ENCODE measurements around the gene TMC2.
"Not testable (repeated sequence)": the region's sequence is repeated elsewhere in the genome, so short reads cannot be mapped to it uniquely, and the experiment has no call there.

Gene TMC2

DNA sequence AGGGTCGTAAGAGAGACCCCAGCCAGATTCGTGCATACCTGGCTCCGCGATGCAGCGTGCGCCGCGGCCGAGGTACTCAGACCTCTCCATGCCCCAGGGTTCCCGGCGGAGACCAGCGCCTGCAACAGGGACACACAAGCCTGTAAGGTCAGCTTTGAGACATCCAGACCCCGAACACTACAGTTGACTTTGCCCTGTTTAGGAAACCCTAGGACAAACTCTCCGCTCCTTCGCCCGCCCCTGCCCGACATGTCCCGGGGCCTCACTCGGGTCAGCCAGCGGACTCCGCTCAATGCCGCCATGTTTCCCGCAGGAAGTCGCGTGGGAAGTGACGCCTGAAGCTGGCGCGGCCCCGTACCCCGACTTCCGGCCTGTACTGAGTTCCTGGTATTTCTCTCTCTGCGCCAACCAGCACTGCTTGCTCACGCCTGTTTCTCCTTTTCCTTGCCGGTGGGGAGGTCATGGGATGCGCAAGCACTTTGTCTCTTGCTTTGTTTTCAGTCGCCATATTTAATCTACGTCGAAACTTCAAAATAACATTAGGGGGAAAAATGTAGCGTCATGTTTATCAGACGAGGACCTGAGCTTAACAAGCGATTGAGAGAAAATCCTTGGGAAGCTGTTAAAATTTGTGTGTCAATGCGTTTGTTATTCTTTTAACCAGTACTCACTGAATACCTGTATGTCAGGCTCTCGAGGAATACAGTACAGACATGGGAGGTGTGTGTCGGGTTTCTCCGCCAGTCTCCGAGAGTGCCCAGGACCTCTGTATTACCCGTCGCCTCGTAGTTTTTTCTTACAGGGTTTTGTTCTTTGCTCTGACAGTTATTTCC is 127.7 kb downstream of the TMC2 start, which contains the start of gene IDH3B:
TSS of gene IDH3B (minus strand) at position 330 of the 833 bp plus-strand sequence. CDS start at position 302, 28 bp downstream.
- peak; percentile 85 for DNase-seq

DNA sequence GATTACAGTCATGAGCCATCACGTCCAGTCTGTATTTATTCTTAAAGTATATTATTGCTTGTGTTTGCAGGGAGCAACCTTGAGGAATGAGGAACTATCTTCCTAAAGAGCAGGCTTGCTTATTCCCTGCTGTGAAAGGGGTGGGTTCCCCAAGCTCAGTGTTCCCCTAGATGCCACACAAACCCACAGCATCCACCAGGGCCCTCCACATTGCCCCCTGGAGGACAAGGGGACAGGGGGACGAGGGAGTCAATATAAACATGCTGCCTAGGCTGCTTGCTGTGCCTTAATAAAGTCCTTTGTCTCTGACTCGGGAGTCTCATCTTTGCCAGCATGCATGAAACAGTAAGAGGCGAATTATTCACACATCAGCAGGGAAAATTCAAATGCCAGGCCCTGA is 135.6 kb downstream of the TMC2 start:
- DNase-seq = no peak

DNA sequence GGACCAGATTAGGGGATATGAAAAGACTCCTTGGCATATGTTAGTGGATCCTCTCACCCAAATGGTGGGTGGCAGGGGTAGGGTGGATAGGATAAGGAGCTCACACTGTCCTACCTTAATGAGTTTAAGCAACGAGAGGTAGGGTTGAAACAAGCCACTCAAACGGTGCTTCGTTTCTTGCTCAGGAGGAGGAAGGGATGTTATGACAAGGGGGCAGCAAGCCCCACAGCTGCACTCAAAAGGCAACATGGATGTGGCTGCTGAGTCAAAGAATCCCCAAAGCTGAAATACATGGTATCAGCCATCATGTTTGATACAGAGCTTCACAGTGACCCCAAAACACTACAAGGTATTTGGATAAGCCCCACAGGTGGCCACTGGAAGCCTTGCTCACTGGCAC is 136.1 kb downstream of the TMC2 start:
- DNase-seq = no peak

DNA sequence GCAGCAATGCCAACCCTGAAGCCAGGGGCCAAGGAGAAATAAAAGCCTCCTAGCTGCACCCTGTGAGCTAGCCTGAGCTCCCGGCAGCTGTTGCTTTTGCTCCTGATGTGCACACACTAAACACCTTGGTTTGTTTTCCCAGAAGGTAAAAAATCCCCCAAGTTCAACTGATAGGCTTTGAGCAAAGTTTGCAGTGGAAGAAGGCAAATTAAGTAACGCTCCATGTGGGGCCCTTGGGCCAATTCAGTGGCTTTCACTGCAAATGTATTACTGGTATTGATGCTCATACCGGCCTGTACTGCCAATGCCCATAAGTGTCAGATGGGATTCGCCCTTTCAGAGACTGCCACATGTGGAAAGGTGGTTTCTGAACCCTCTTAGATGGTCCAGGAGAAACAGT is 137.1 kb downstream of the TMC2 start:
- DNase-seq = no peak

DNA sequence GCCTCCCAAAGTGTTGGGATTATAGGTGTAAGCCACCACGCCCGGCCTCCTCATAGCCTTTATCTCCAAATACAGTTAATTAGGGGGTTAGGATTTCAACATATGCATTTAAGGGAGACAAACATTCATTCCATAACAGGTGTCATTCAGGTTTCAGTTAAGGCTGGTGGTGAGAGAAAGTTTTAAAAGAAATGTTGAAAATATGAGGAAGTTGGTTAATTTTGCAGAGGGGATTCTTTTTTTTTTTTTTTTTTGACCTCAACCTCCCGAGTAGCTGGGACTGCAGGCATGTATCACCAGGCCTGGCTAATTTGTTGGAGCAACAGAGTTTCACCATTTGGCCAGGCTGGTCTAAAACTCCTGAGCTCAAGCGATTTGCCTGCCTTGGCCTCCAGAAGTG is 143.7 kb downstream of the TMC2 start:
- no peak for DNase-seq

DNA sequence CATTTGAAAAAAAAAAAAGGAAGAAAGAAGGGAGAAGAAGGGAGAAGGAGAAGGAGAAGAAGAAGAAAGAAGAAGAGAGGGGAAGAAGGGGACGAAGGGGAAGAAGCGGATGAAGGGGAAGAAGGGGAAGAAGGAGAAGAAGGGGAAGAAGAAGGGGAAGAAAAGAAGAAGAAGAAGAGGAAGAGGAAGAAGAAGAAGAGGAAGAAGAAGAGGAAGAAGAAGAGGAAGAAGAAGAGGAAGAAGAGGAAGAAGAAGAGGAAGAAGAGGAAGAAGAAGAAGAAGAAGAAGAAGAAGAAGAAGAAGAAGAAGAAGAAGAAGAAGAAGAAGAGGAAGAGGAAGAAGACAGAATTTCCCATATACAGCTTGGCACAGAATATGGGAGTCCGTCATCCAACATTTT is 145.7 kb downstream of the TMC2 start:
- DNase-seq = not testable (repeated sequence)

DNA sequence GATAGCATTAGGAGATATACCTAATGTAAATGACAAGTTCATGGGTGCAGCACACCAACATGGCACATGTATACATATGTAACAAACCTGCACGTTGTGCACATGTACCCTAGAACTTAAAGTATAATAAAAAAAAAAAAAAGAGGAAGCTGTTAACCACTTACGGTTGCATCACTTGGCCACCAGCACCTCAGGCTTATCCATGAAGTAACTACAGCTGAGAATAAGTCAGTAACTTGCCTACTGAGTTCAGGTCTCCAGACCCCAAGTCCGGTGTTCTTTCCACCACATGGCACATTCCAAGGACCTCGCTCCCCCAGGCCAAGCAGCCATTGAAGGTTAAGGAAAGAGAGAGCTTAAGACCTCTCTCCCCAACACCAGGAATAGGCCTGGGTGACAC is 148.4 kb downstream of the TMC2 start:
- DNase-seq = not testable (repeated sequence)

DNA sequence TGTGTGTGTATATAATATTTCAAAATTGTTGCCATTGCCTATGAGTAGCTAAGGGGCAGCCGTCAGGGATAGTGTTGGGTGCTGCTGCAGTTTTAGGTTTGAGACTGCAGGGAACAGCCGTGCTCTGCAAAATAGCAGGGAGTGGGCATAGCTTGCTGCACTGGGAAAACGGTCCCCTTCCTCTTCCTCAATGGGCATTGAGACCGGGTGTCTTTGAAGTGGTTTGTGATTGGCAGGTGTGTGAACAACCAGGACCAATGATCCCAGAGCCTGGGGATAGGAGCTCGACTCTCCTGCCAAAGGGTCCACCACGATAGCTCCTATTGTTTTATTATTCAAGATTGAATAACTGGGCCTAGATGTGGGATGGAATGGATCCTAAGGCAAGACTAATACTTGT is 151.1 kb downstream of the TMC2 start:
- DNase-seq = no peak

DNA sequence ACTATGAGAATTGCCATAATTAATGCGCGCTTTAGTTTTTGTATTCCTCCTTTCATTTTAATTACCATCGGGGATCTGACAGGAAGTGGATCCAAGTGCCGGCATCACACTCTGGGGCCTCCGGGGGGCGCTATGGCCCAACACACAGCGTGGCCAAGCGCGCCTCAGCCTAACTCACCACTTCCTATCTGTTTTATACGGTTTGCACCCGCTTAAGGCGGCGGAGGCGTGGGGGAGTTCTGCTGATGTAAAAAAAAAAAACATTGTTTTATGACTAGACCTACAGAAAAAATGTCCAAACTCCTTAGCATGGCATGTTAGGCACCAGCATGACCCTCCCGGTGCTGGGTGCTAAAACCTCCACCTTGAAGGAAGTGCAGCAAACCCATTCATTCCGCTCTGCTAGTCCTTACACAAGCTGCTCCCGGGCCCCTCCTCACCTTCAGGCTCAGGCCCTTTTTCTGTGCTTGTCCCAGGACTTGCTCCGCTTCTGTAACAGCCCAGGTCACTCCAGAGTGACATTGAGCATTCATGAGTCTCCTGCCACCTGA is 151.7 kb downstream of the TMC2 start:
- DNase-seq = no peak

DNA sequence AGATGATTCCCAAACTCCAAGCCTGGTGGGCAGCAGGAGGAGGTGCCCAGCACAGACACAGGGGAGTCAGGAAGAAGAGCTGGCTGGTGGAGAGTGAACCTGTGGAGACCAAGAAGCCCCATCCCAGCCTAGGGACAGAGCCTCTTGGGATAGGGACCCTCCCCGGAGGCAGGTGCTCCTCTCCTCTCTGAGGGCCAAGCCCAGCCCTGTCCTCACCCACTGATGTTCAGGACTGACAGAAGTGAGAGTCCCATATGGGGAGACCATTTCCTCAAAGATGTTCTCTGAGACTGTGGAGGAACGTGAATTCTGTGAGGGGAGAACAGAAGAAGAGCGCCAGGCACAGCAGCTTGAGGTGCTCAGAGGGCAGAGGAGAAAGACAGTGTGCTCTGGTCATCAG is 153.8 kb downstream of the TMC2 start:
- no peak for DNase-seq

DNA sequence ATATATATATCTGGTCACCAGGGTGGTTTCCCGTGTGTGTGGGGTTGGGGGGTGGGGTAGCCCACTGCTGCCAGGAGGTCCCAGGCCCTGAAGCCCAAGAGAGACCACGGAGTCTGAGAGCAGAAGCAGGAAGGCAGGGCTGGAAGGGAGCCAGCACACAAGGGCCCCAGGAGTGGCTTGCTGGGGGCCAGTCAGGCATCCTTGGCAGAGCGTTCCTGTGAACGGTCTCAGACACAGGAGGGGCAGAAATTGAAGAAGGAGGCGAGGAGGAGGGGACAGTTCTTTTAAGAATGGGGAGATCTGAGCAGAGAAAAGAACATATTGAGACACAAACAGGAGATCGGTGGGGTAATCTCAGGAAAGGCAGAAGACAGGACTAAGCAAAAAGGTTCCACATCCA is 154.3 kb downstream of the TMC2 start:
- DNase-seq = no peak

DNA sequence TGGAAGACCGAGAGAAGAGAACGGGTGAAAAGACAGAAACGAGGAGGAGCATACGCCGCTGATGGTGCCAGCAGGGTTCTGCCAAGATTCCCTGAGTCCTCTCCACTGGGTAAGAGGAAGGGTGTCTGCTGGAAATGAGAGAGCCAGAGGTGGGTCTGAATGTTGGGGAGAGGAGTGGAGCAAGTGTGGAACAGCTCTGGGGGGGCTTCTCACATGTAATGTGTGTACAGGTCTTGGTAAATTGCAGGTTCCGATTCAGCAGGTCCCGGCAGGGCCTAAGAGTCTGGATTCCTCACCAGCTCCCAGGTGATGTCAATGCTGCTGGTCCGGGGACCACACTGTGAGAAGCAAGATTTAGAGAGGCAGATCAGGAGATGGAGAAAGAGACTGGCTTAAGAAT is 154.8 kb downstream of the TMC2 start:
- DNase-seq = no peak

All from NCI-H446 treated with DMSO at 0.1 percent for 48 hours (cell line).